ENCODE results near the gene DEFB124. TPM values are rescaled to one million over a fixed set of nuclear protein-coding genes. Genes with fewer than 3 reads are reported as not detected.

The DEFB124 gene
- total and polyA plus RNA-seq, 2 of the 8 experiments (the other 6 are each of a cell fraction or from before 2014, with no cell fraction given): not detected

GRCh38 chr20:31415653-31416052, 59.3 kb downstream of the DEFB124 start (continued):
- TF ChIP-seq E2F6 (IDR thresholded peaks at IDR 0.05): no peak

Other genes starting within 250 kb of the DEFB124 start
- gene DEFB115, start 217.5 kb downstream of the DEFB124 start, total RNA-seq (2021; fragmentation: NEBNext Ultra II Directional; extraction: Animal tissue kit (Norgen Biotek cat#: 25700)): not detected in 2 replicates
- gene DEFB115, start 217.5 kb downstream of the DEFB124 start, polyA plus RNA-seq (2011; rRNA removed): not detected in 2 replicates
- gene DEFB116, start 166.5 kb downstream of the DEFB124 start, total RNA-seq (2021; fragmentation: NEBNext Ultra II Directional; extraction: Animal tissue kit (Norgen Biotek cat#: 25700)): not detected in 2 replicates
- gene DEFB116, start 166.5 kb downstream of the DEFB124 start, polyA plus RNA-seq (2011; rRNA removed): not detected in 2 replicates
- gene DEFB118, start 106.5 kb downstream of the DEFB124 start, total RNA-seq (2021; fragmentation: NEBNext Ultra II Directional; extraction: Animal tissue kit (Norgen Biotek cat#: 25700)): not detected in 2 replicates
- gene DEFB118, start 106.5 kb downstream of the DEFB124 start, polyA plus RNA-seq (2011; rRNA removed): not detected in 2 replicates
- not detected in 2 replicates for gene DEFB119, start 84.5 kb downstream of the DEFB124 start, total RNA-seq (2021; fragmentation: NEBNext Ultra II Directional; extraction: Animal tissue kit (Norgen Biotek cat#: 25700))
- gene DEFB119, start 84.5 kb downstream of the DEFB124 start, polyA plus RNA-seq (2011; rRNA removed): not detected in 2 replicates
- gene DEFB121, start 68.9 kb downstream of the DEFB124 start, total RNA-seq (2021; fragmentation: NEBNext Ultra II Directional; extraction: Animal tissue kit (Norgen Biotek cat#: 25700)): not detected in 2 replicates
- not detected in 2 replicates for gene DEFB121, start 68.9 kb downstream of the DEFB124 start, polyA plus RNA-seq (2011; rRNA removed)
- gene DEFB123, start 34.5 kb downstream of the DEFB124 start, total RNA-seq (2021; fragmentation: NEBNext Ultra II Directional; extraction: Animal tissue kit (Norgen Biotek cat#: 25700)): not detected in 2 replicates
- not detected in 2 replicates for gene DEFB123, start 34.5 kb downstream of the DEFB124 start, polyA plus RNA-seq (2011; rRNA removed)
- not detected in 2 replicates for gene REM1, start 161 bp upstream of the DEFB124 start, total RNA-seq (2021; fragmentation: NEBNext Ultra II Directional; extraction: Animal tissue kit (Norgen Biotek cat#: 25700))
- 0.05 TPM in 2 replicates for gene REM1, start 161 bp upstream of the DEFB124 start, polyA plus RNA-seq (2011; rRNA removed)
- 118 TPM in 2 replicates for gene HM13, start 39.3 kb upstream of the DEFB124 start, total RNA-seq (2021; fragmentation: NEBNext Ultra II Directional; extraction: Animal tissue kit (Norgen Biotek cat#: 25700))
- 183 and 189 TPM in 2 replicates for gene HM13, start 39.3 kb upstream of the DEFB124 start, polyA plus RNA-seq (2011; rRNA removed)
- gene ID1, start 130.2 kb upstream of the DEFB124 start, total RNA-seq (2021; fragmentation: NEBNext Ultra II Directional; extraction: Animal tissue kit (Norgen Biotek cat#: 25700)): 120 and 131 TPM in 2 replicates
- gene ID1, start 130.2 kb upstream of the DEFB124 start, polyA plus RNA-seq (2011; rRNA removed): 357 and 566 TPM in 2 replicates
- not detected in 2 replicates for gene COX4I2, start 162.8 kb upstream of the DEFB124 start, total RNA-seq (2021; fragmentation: NEBNext Ultra II Directional; extraction: Animal tissue kit (Norgen Biotek cat#: 25700))
- gene COX4I2, start 162.8 kb upstream of the DEFB124 start, polyA plus RNA-seq (2011; rRNA removed): 0.26 and 0.97 TPM in 2 replicates
- gene BCL2L1, start 247.7 kb upstream of the DEFB124 start, total RNA-seq (2021; fragmentation: NEBNext Ultra II Directional; extraction: Animal tissue kit (Norgen Biotek cat#: 25700)): 64.9 and 66.0 TPM in 2 replicates
- 66.1 and 94.4 TPM in 2 replicates for gene BCL2L1, start 247.7 kb upstream of the DEFB124 start, polyA plus RNA-seq (2011; rRNA removed)